Lung (tissue), 12 donors: ENCODE measurements around the gene VASH2. TPM values are rescaled to one million over a fixed set of nuclear protein-coding genes. Genes with fewer than 3 reads are reported as not detected.

Experiments
- ATAC-seq: fragments of 200-7000 bp; cut with Tn5 transposase; one replicate; pipeline ENCODE4 v1.9.1; 2020; ENCODE audit warnings: moderate number of reproducible peaks; ENCODE audit not compliant: insufficient read depth, low FRiP score
- DNase-seq, 3 donors: peaks; one replicate each; pipeline ENCODE4 v3.0.0-alpha.2; 2013 to 2017
- H3K27ac ChIP-seq, 2 donors: one replicate each; pipeline ENCODE4 v1.5.1; 2013; ENCODE audit warnings: mild to moderate bottlenecking in 2 of 2, moderate library complexity in 2 of 2, control low read depth in 1 of 2, inconsistent platforms in 1 of 2, low read depth in 1 of 2, low read length in 1 of 2
- H3K27me3 ChIP-seq, 3 donors: one replicate each; pipeline ENCODE4 v1.5.1; 2013; ENCODE audit warnings: low read length in 2 of 3; ENCODE audit not compliant: control insufficient read depth in 3 of 3, insufficient read depth in 3 of 3
- H3K36me3 ChIP-seq, 4 donors: one replicate each; pipeline ENCODE4 v1.5.1; 2013; ENCODE audit warnings: low read length in 4 of 4, mild to moderate bottlenecking in 1 of 4, moderate library complexity in 1 of 4; ENCODE audit not compliant: control insufficient read depth in 4 of 4, insufficient read depth in 4 of 4
- H3K4me1 ChIP-seq, 5 donors: one replicate each; pipeline ENCODE4 v1.5.1; 2013; ENCODE audit warnings: low read length in 5 of 5, mild to moderate bottlenecking in 2 of 5, moderate library complexity in 1 of 5; ENCODE audit not compliant: control insufficient read depth in 5 of 5, insufficient read depth in 5 of 5
- H3K4me3 ChIP-seq: one replicate; pipeline ENCODE4 v1.5.1; 2013; ENCODE audit warnings: mild to moderate bottlenecking, control low read depth, moderate library complexity
- H3K9ac ChIP-seq, 2 donors: one replicate each; pipeline ENCODE4 v1.5.1; 2013; ENCODE audit warnings: low read length in 2 of 2, control low read depth in 1 of 2; ENCODE audit not compliant: insufficient read depth in 1 of 2
- H3K9me3 ChIP-seq, 4 donors: one replicate each; pipeline ENCODE4 v1.5.1; 2013; ENCODE audit warnings: low read length in 3 of 4, mild to moderate bottlenecking in 1 of 4, moderate library complexity in 1 of 4; ENCODE audit not compliant: control insufficient read depth in 4 of 4, insufficient read depth in 3 of 4
- WGBS, 2 donors: extraction: QIAGEN DNeasy Blood & Tissue Kit; methylation state at CpG; one replicate each; pipeline ENCODE4 v1.1.7; 2013; 5-methylcytosine and 5-hydroxymethylcytosine counted together
- polyA plus RNA-seq, 2 donors: library from polyadenylated mRNA; stranded (reverse); fragments of 200-250 nt; gene quantifications; one replicate each; pipeline ENCODE4 v1.2.1, GENCODE V29; 2013
- total RNA-seq, 2 donors: library from RNA; depleted of rRNA in 1 of 2; stranded (reverse); fragments of >200 nt in 1 of 2; gene quantifications; one replicate each; pipeline ENCODE4 v1.2.1, GENCODE V29; 2014 to 2021
- TF ChIP-seq, protein P1 (sequence below): IDR thresholded peaks from 2 replicates; pipeline ENCODE4 v1.5.1; 2012; ENCODE audit warnings: mild to moderate bottlenecking; ENCODE audit errors: control extremely low read depth, extremely low read depth
- donor health status: control.
- donor health status: control.
- donor health status: Bipolar disorder and iron deficiency.
- donor health status: healthy.
- donor health status: DM: yes; HTN: yes; CAD: no.

VASH2 gene
- total and polyA plus RNA-seq, 4 donors: 0.26 to 11.0 (median 1.1) TPM

DNA sequence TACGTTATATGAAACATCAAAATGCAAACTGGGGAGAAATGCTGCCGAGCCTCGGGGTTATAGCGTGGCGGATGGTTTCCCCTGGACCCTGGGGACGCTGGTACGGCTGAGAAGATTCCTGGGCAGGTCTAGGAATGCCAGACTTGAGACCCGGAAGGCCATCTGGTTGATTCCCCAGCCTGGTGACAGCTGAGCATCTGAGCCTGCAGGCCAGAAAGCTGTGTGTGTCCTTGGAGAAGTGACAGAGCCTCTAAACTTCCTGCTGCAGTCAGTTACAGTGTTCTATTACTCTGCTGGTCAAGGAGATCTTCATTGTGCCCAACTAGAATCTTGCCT, 2.3 kb downstream of the VASH2 start:
- WGBS, 2 donors: 83 to 95% methylated on average over 8 of the region's 8 CpGs
- no peak for ATAC-seq
- no peak overlapping the region for H3K9ac ChIP-seq

DNA sequence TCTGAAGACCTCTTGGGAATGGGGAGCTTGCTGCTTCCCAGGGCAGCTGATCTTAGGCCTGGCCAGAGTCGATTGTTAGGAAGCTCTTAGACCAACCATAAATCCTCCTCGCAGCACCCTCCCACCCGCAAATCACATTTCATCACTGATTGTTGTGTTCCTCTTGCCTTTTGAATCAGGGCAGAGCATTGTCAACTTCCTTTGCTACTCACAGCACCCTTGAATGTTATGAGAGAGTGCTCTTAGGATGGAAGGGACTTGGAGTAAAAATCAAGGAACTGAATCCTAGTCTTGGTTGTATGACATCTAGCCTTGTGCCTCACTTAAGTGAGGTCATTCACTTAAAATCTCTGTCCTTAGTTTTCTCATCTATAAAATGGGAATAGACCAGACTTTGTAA, 3.0 kb downstream of the VASH2 start:
- ATAC-seq (no peak), DNase-seq (no peak)
- H3K27ac ChIP-seq: no peak overlapping the region
- no peak overlapping the region for H3K9ac ChIP-seq
- peaks cover 0 to 25% (median 3%) of the 10 kb centered on the region in 5 donors for H3K4me1 ChIP-seq
- no peaks in the 10 kb centered on the region for H3K27me3 ChIP-seq
- no peak overlapping the region for H3K4me3 ChIP-seq
- peaks cover 0 to 17% (median 4%) of the 10 kb centered on the region in 4 donors for H3K36me3 ChIP-seq
- TF ChIP-seq, protein P1, sequence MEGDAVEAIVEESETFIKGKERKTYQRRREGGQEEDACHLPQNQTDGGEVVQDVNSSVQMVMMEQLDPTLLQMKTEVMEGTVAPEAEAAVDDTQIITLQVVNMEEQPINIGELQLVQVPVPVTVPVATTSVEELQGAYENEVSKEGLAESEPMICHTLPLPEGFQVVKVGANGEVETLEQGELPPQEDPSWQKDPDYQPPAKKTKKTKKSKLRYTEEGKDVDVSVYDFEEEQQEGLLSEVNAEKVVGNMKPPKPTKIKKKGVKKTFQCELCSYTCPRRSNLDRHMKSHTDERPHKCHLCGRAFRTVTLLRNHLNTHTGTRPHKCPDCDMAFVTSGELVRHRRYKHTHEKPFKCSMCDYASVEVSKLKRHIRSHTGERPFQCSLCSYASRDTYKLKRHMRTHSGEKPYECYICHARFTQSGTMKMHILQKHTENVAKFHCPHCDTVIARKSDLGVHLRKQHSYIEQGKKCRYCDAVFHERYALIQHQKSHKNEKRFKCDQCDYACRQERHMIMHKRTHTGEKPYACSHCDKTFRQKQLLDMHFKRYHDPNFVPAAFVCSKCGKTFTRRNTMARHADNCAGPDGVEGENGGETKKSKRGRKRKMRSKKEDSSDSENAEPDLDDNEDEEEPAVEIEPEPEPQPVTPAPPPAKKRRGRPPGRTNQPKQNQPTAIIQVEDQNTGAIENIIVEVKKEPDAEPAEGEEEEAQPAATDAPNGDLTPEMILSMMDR: no peak
- 71 to 76% methylated on average over 3 of the region's 3 CpGs for WGBS, 2 donors
- peaks cover 0 to 2% (median 0%) of the 10 kb centered on the region in 4 donors for H3K9me3 ChIP-seq

More for the DNA sequence above, 2.3 kb downstream of the VASH2 start:
- peaks cover 0 to 11% (median 2%) of the 10 kb centered on the region in 4 donors for H3K36me3 ChIP-seq
- no peak overlapping the region for H3K4me3 ChIP-seq
- H3K4me1 ChIP-seq: peaks cover 0 to 25% (median 3%) of the 10 kb centered on the region in 5 donors
- no peak overlapping the region for H3K27ac ChIP-seq
- DNase-seq: peak in 1 of 3 donors; percentile 32
- H3K9me3 ChIP-seq: peaks cover 0 to 2% (median 0%) of the 10 kb centered on the region in 4 donors
- no peaks in the 10 kb centered on the region for H3K27me3 ChIP-seq
- TF ChIP-seq, protein P1: no peak

DNA sequence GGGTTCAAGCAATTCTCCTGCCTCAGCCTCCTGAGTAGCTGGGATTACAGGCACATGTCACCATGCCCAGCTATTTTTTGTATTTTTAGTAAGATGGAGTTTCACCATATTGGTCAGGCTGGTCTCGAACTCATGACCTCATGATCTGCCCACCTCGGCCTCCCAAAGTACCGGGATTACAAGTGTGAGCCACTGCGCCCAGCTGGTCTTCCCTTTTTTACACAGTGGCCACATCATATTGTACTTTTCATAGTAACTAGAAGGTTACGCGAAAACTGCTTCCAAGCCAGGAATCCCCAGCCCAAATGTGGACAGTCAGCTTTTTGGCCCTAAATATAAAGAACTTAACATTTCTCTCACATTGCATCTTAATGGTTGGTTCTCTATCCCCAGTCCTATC, 4.2 kb downstream of the VASH2 start:
- WGBS, 2 donors: 94 to 97% methylated on average over 6 of the region's 6 CpGs
- no peak overlapping the region for H3K9ac ChIP-seq
- DNase-seq: no peak
- H3K9me3 ChIP-seq: peaks cover 0 to 2% (median 0%) of the 10 kb centered on the region in 4 donors
- peaks cover 0 to 21% (median 4%) of the 10 kb centered on the region in 4 donors for H3K36me3 ChIP-seq
- H3K27me3 ChIP-seq: no peaks in the 10 kb centered on the region
- H3K4me3 ChIP-seq: no peak overlapping the region
- no peak for ATAC-seq
- TF ChIP-seq, protein P1: no peak
- H3K4me1 ChIP-seq: peaks cover 0 to 25% (median 4%) of the 10 kb centered on the region in 5 donors
- H3K27ac ChIP-seq: no peak overlapping the region

DNA sequence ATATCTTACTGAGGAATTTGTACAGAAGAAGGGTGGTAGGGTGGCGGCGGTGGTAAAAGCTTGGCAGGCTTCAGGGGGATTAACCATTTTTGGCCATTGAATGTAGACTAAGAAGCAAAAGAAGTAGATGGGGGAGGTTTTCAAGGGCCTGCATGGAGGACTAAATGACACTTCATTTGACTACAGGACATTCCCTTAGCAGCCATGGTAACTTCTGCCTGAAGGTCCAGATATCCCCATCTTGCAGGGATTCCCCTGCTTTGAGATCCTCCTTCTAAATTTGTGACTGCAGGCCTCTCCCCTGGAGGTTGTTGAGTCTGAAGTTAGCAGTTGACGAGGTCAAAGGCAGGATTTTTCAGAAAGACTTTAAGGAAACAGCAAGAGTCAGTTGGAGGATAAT, 4.8 kb downstream of the VASH2 start:
- no peak overlapping the region for H3K27ac ChIP-seq
- ATAC-seq (no peak), DNase-seq (no peak)
- no peak overlapping the region for H3K9ac ChIP-seq
- H3K4me1 ChIP-seq: peaks cover 0 to 20% (median 5%) of the 10 kb centered on the region in 5 donors
- H3K36me3 ChIP-seq: peaks cover 0 to 22% (median 4%) of the 10 kb centered on the region in 4 donors
- no peak overlapping the region for H3K4me3 ChIP-seq
- H3K27me3 ChIP-seq: no peaks in the 10 kb centered on the region
- 95 to 98% methylated on average over 3 of the region's 3 CpGs for WGBS, 2 donors
- H3K9me3 ChIP-seq: peaks cover 0 to 2% (median 0%) of the 10 kb centered on the region in 4 donors
- TF ChIP-seq, protein P1: no peak
